Hepatocyte (in vitro differentiated cells): ENCODE results near the gene NFYC. TPM values are rescaled to one million over a fixed set of nuclear protein-coding genes. Genes with fewer than 3 reads are reported as not detected.

ENCODE experiments used
- DNase-seq: peaks from one replicate; pipeline ENCODE4 v3.0.0-alpha.2; 2016; ENCODE audit warnings: low spot score
- H2AFZ ChIP-seq: fragments of 200-600 bp; sonication (generic); 2 replicates; pipeline ENCODE4 v1.6.0; 2016; ENCODE audit warnings: antibody characterized with exemption, mild to moderate bottlenecking
- H3K27ac ChIP-seq: fragments of 200-600 bp; sonication (generic); 2 replicates; pipeline ENCODE4 v1.5.1; 2016; ENCODE audit warnings: mild to moderate bottlenecking
- H3K27me3 ChIP-seq: fragments of 200-600 bp; sonication (generic); 2 replicates; pipeline ENCODE4 v1.6.1; 2016
- H3K36me3 ChIP-seq: fragments of 200-600 bp; sonication (generic); replicated peaks from 2 replicates; pipeline ENCODE4 v1.5.1; 2016; ENCODE audit warnings: low read depth; ENCODE audit not compliant: insufficient read depth
- H3K4me1 ChIP-seq: fragments of 200-600 bp; sonication (generic); 2 replicates; pipeline ENCODE4 v1.5.1; 2016; ENCODE audit warnings: mild to moderate bottlenecking, moderate library complexity; ENCODE audit not compliant: insufficient read depth
- H3K4me2 ChIP-seq: fragments of 200-600 bp; sonication (generic); 2 replicates; pipeline ENCODE4 v1.6.0; 2016
- H3K4me3 ChIP-seq: fragments of 200-600 bp; sonication (generic); 2 replicates; pipeline ENCODE4 v1.5.1; 2016; ENCODE audit warnings: mild to moderate bottlenecking
- H3K79me2 ChIP-seq: fragments of 200-600 bp; sonication (generic); 2 replicates; pipeline ENCODE4 v1.6.0; 2017; ENCODE audit warnings: mild to moderate bottlenecking
- H3K9me2 ChIP-seq: fragments of 200-600 bp; sonication (generic); replicated peaks from 2 replicates; pipeline ENCODE4 v1.6.0; 2017; ENCODE audit warnings: mild to moderate bottlenecking; ENCODE audit not compliant: insufficient read depth
- H3K9me3 ChIP-seq: fragments of 200-600 bp; sonication (generic); 2 replicates; pipeline ENCODE4 v1.5.1; 2016; ENCODE audit warnings: low read depth, mild to moderate bottlenecking
- H4K20me1 ChIP-seq: fragments of 200-600 bp; sonication (generic); 2 replicates; pipeline ENCODE4 v1.6.0; 2016; ENCODE audit warnings: mild to moderate bottlenecking; ENCODE audit not compliant: insufficient read depth, poor library complexity, severe bottlenecking
- CTCF ChIP-seq: fragments of 200-600 bp; sonication (generic); IDR thresholded peaks from 2 replicates; pipeline ENCODE4 v1.5.1; 2016; ENCODE audit warnings: antibody characterized with exemption, mild to moderate bottlenecking; ENCODE audit not compliant: poor library complexity
- EZH2 ChIP-seq: fragments of 200-600 bp; sonication (generic); IDR thresholded peaks from 2 replicates; pipeline ENCODE4 v1.6.1; 2016; ENCODE audit warnings: antibody characterized with exemption, mild to moderate bottlenecking, borderline replicate concordance
- EZH2phosphoT487 ChIP-seq: fragments of 200-600 bp; sonication (generic); IDR thresholded peaks from one replicate; pipeline ENCODE4 v1.6.1; 2018; ENCODE audit warnings: antibody characterized with exemption, mild to moderate bottlenecking, low read depth, moderate library complexity; ENCODE audit not compliant: unreplicated experiment, severe bottlenecking
- WGBS: methylation state at CpG from one replicate; pipeline ENCODE4 v1.1.6; 2016; ENCODE audit warnings: low lambda C conversion rate; ENCODE audit errors: missing lambda C conversion rate; 5-methylcytosine and 5-hydroxymethylcytosine counted together
- polyA plus RNA-seq: library from polyadenylated mRNA; unstranded; fragments of >200 nt; fragmentation: Nextera tagmentation; extraction: Ambion mirVana; gene quantifications from 2 replicates; pipeline ENCODE4 v1.2.1, GENCODE V29; 2016
- total RNA-seq: library from RNA; depleted of rRNA; stranded (reverse); fragments of >200 nt; gene quantifications from 2 replicates; pipeline ENCODE4 v1.2.3, GENCODE V29; 2014

Gene NFYC
- total and polyA plus RNA-seq, 2 experiments from 2014 or later: 44.1 to 52.5 TPM

GRCh38 chr1:40798366-40799281 lies 107.1 kb downstream of the NFYC start:
- Histone ChIP-seq H3K4me1 (peaks cover 12% of the 10 kb centered on the region), H3K79me2 (no peaks in the 10 kb centered on the region), H3K4me3 (no peak overlapping the region), H3K27ac (no peak overlapping the region), H2AFZ (no peak overlapping the region), H3K4me2 (no peak overlapping the region), H3K9me3 (no peaks in the 10 kb centered on the region), H3K27me3 (no peaks in the 10 kb centered on the region), H3K9me2 (no peaks in the 10 kb centered on the region), H3K36me3 (no peaks in the 10 kb centered on the region), H4K20me1 (no peaks in the 10 kb centered on the region)
- WGBS: 88% methylated on average over 8 of the region's 8 CpGs
- no peak for TF ChIP-seq EZH2phosphoT487
- no peak for TF ChIP-seq CTCF
- no peak for TF ChIP-seq EZH2
- no peak for DNase-seq

- no peak for TF ChIP-seq CTCF
- no peak for TF ChIP-seq EZH2
- no peak for TF ChIP-seq EZH2phosphoT487
- peaks cover 12% of the 10 kb centered on the region for H3K4me1 ChIP-seq
- no peaks in the 10 kb centered on the region for H3K9me3 ChIP-seq
- DNase-seq: no peak
- no peaks in the 10 kb centered on the region for H3K79me2 ChIP-seq
- H3K27ac ChIP-seq: no peak overlapping the region
- no peak overlapping the region for H2AFZ ChIP-seq
- WGBS: 77% methylated on average over 9 of the region's 9 CpGs
- H3K36me3 ChIP-seq: no peaks in the 10 kb centered on the region
- no peaks in the 10 kb centered on the region for H3K9me2 ChIP-seq
- H3K27me3 ChIP-seq: no peaks in the 10 kb centered on the region
- H4K20me1 ChIP-seq: no peaks in the 10 kb centered on the region
- no peak overlapping the region for H3K4me2 ChIP-seq
- H3K4me3 ChIP-seq: no peak overlapping the region
Measured at GRCh38 chr1:40799351-40799867, 107.9 kb downstream of the NFYC start.

GRCh38 chr1:40801742-40802077 lies 110.2 kb downstream of the NFYC start:
- Histone ChIP-seq H2AFZ (peak overlapping the region; percentile 72), H3K4me3 (peak overlapping the region; percentile 31), H3K4me1 (peaks cover 12% of the 10 kb centered on the region), H4K20me1 (no peaks in the 10 kb centered on the region), H3K4me2 (peak overlapping the region; percentile 91), H3K27ac (no peak overlapping the region), H3K9me3 (no peaks in the 10 kb centered on the region), H3K9me2 (no peaks in the 10 kb centered on the region), H3K36me3 (no peaks in the 10 kb centered on the region), H3K79me2 (no peaks in the 10 kb centered on the region), H3K27me3 (no peaks in the 10 kb centered on the region)
- DNase-seq: no peak
- 69% methylated on average over 2 of the region's 3 CpGs for WGBS
- TF ChIP-seq CTCF (no peak), EZH2phosphoT487 (no peak), EZH2 (no peak)
